Germinal center (tissue), 1 donor: ENCODE results near the gene PCID2.

ENCODE experiments used
- DNase-seq: peaks from one replicate; pipeline ENCODE4 v3.0.0; 2012; ENCODE audit warnings: mixed read lengths, low spot score

The PCID2 gene

GRCh38 chr13:113187263-113187669, 21.2 kb downstream of the PCID2 start:
- DNase-seq, result no peak

GRCh38 chr13:113186061-113186900, 22.2 kb downstream of the PCID2 start:
- DNase-seq, result no peak

GRCh38 chr13:113184568-113185440, 23.7 kb downstream of the PCID2 start:
- no peak for DNase-seq

- no peak for DNase-seq
These were observed 24.9 kb downstream of the PCID2 start for GRCh38 chr13:113183450-113184129.

GRCh38 chr13:113182046-113182445, 26.4 kb downstream of the PCID2 start:
- DNase-seq, result no peak

GRCh38 chr13:113179374-113180230, 28.9 kb downstream of the PCID2 start:
- DNase-seq, result no peak

- no peak for DNase-seq
These were observed 29.6 kb downstream of the PCID2 start for GRCh38 chr13:113178896-113179167.

- no peak for DNase-seq
These were observed 30.2 kb downstream of the PCID2 start for GRCh38 chr13:113178070-113178895.

- DNase-seq, result no peak
These were observed 31.6 kb downstream of the PCID2 start for GRCh38 chr13:113176822-113177221.

- DNase-seq, result no peak
These were observed 32.2 kb downstream of the PCID2 start for GRCh38 chr13:113176280-113176679.

GRCh38 chr13:113172419-113172926, 36.0 kb downstream of the PCID2 start:
- no peak for DNase-seq

GRCh38 chr13:113171250-113172125, 37.0 kb downstream of the PCID2 start:
- no peak for DNase-seq

GRCh38 chr13:113170511-113170910, 38.0 kb downstream of the PCID2 start:
- DNase-seq, result no peak

GRCh38 chr13:113169277-113170272, 38.9 kb downstream of the PCID2 start:
- DNase-seq, result no peak

GRCh38 chr13:113168211-113168610, 40.3 kb downstream of the PCID2 start:
- DNase-seq, result no peak

- no peak for DNase-seq
These were observed 40.9 kb downstream of the PCID2 start for GRCh38 chr13:113167575-113167974.

- DNase-seq, result no peak
These were observed 41.3 kb downstream of the PCID2 start for GRCh38 chr13:113167155-113167554.

GRCh38 chr13:113166681-113167080, 41.8 kb downstream of the PCID2 start:
- no peak for DNase-seq
